HCT116 (cell line): ENCODE measurements around the gene CRY1.

Experiments used
- CEBPB ChIP-seq: IDR thresholded peaks from 2 replicates; pipeline ENCODE4 v1.6.1; 2012; ENCODE audit warnings: low read depth
- EGR1 ChIP-seq: IDR thresholded peaks from 2 replicates; pipeline ENCODE4 v1.6.1; 2012; ENCODE audit warnings: low read depth
- EZH2 ChIP-seq: fragments of 200-600 bp; sonication (generic); IDR thresholded peaks from 2 replicates; pipeline ENCODE4 v1.6.1; 2017; ENCODE audit warnings: antibody characterized with exemption, mixed run types
- EZH2phosphoT487 ChIP-seq: fragments of 200-600 bp; IDR thresholded peaks from 2 replicates; pipeline ENCODE4 v1.6.1; 2018; ENCODE audit warnings: antibody characterized with exemption, borderline replicate concordance
- POLR2A ChIP-seq: IDR thresholded peaks from 2 replicates; pipeline ENCODE4 v1.7.0; 2011; ENCODE audit warnings: borderline replicate concordance; ENCODE audit not compliant: insufficient read depth, insufficient read length; ENCODE audit errors: extremely low read depth
- POLR2AphosphoS5 ChIP-seq: IDR thresholded peaks from 2 replicates; pipeline ENCODE4 v1.6.1; 2011; ENCODE audit warnings: mild to moderate bottlenecking, low read depth, low read length, moderate library complexity
- YY1 ChIP-seq: IDR thresholded peaks from 2 replicates; pipeline ENCODE4 v1.6.1; 2011; ENCODE audit warnings: low read length, low read depth, moderate library complexity, mild to moderate bottlenecking; ENCODE audit not compliant: insufficient replicate concordance; ENCODE audit errors: extremely low read depth
- ZFX ChIP-seq: fragments of 450-650 bp; IDR thresholded peaks from 2 replicates; pipeline ENCODE4 v1.6.1; 2017
- ZNF274 ChIP-seq: fragments of 200-500 bp; sonication (Bioruptor generic); IDR thresholded peaks from 2 replicates; pipeline ENCODE4 v1.6.1; 2014; ENCODE audit warnings: mild to moderate bottlenecking, low read depth, low read length, inconsistent platforms
- TF ChIP-seq, protein P1 (sequence below), 3 experiments: fragments of 200-600 bp in 1 of 3; sonication (generic) in 1 of 3; IDR thresholded peaks in 2 of 3; conservative IDR thresholded peaks in 1 of 3; 2 replicates each; pipeline ENCODE4 v1.5.1; 2012 to 2017; ENCODE audit warnings: low read depth in 2 of 3, low read length in 2 of 3, antibody characterized with exemption in 1 of 3, borderline replicate concordance in 1 of 3, control low read depth in 1 of 3, mild to moderate bottlenecking in 1 of 3, mixed read lengths in 1 of 3, mixed run types in 1 of 3, moderate library complexity in 1 of 3; ENCODE audit not compliant: insufficient read depth in 1 of 3
- TF ChIP-seq, protein P2 (sequence below): IDR thresholded peaks from 2 replicates; pipeline ENCODE4 v1.6.1; 2012
- TF ChIP-seq, protein P3 (sequence below): IDR thresholded peaks from 2 replicates; pipeline ENCODE4 v1.6.1; 2012

DNA sequence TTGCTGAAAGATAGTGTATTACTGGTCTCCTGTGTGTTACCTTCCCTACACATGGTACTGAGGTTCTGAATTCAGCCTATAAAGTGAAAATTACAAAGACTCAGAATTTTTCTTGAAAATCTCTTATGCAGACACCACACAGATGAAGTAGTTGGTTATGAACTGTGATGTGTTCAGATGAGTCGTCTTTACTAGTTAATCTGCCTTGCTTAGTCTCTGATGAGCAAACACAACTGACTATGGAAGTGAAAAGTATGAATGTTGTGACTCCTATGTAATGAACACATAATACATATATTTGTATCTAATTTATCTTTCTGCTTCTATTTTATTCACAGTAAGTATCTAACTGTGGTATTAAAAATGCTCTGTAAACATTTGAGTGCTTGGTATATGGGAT lies 111.1 kb downstream of the CRY1 start:
- TF ChIP-seq EZH2phosphoT487, result no peak
- TF ChIP-seq, protein P1, sequence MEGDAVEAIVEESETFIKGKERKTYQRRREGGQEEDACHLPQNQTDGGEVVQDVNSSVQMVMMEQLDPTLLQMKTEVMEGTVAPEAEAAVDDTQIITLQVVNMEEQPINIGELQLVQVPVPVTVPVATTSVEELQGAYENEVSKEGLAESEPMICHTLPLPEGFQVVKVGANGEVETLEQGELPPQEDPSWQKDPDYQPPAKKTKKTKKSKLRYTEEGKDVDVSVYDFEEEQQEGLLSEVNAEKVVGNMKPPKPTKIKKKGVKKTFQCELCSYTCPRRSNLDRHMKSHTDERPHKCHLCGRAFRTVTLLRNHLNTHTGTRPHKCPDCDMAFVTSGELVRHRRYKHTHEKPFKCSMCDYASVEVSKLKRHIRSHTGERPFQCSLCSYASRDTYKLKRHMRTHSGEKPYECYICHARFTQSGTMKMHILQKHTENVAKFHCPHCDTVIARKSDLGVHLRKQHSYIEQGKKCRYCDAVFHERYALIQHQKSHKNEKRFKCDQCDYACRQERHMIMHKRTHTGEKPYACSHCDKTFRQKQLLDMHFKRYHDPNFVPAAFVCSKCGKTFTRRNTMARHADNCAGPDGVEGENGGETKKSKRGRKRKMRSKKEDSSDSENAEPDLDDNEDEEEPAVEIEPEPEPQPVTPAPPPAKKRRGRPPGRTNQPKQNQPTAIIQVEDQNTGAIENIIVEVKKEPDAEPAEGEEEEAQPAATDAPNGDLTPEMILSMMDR (IDR thresholded peaks at IDR 0.05 in 2 of 3, conservative IDR thresholded peaks at IDR 0.05 in 1 of 3; ENCODE audit: borderline replicate concordance in 1 of 3, insufficient read depth in 1 of 3, low read depth in 2 of 3, low read length in 2 of 3), result no peak
- no peak for TF ChIP-seq YY1
- no peak for TF ChIP-seq POLR2A
- TF ChIP-seq, protein P2, sequence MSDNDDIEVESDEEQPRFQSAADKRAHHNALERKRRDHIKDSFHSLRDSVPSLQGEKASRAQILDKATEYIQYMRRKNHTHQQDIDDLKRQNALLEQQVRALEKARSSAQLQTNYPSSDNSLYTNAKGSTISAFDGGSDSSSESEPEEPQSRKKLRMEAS, result no peak
- no peak for TF ChIP-seq EGR1
- TF ChIP-seq, protein P3, sequence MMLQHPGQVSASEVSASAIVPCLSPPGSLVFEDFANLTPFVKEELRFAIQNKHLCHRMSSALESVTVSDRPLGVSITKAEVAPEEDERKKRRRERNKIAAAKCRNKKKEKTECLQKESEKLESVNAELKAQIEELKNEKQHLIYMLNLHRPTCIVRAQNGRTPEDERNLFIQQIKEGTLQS, result no peak
- TF ChIP-seq ZNF274, result no peak
- TF ChIP-seq POLR2AphosphoS5, result no peak
- no peak for TF ChIP-seq ZFX
- no peak for TF ChIP-seq CEBPB
- TF ChIP-seq EZH2, result no peak
